SK-N-SH (cell line): ENCODE results near the gene SRSF6. TPM values are rescaled to one million over a fixed set of nuclear protein-coding genes. Genes with fewer than 3 reads are reported as not detected.
A peak's percentile ranks its signal among the peaks of the same experiment; 100 is the strongest.

ENCODE experiments used
- CTCF ChIA-PET: fragments of 300-600, 350-600 bp; formaldehyde crosslinking; extraction: SDS; loops from one replicate; lab custom pipeline; 2021; lab: Yijun Ruan, JAX
- POLR2A ChIA-PET: fragments of 350-600 bp; sonication (Branson Sonifier 250); formaldehyde crosslinking; extraction: SDS; loops from one replicate; lab custom pipeline; 2020; ENCODE audit warnings: antibody characterized with exemption, inconsistent platforms; lab: Yijun Ruan, JAX
- DNase-seq: peaks from one replicate; pipeline ENCODE4 v3.0.0; 2012
- H2AFZ ChIP-seq: fragments of 200-600 bp; sonication (generic); 2 replicates; pipeline ENCODE4 v1.8.1; 2016; ENCODE audit warnings: antibody characterized with exemption, mild to moderate bottlenecking, low read depth
- H3F3A ChIP-seq: fragments of 200-600 bp; sonication (generic); replicated peaks from 2 replicates; pipeline ENCODE3; 2016; ENCODE audit warnings: antibody characterized with exemption, mild to moderate bottlenecking; ENCODE audit not compliant: insufficient read depth
- H3K27ac ChIP-seq, 2 experiments: fragments of 200-500 bp in 1 of 2; fragments of 200-600 bp in 1 of 2; sonication (Bioruptor generic) in 1 of 2; sonication (generic), shearing (Covaris generic) in 1 of 2; 2 replicates each; pipeline versions ENCODE4 v1.5.1 to v1.6.1; 2014 to 2016; ENCODE audit warnings: low read depth in 2 of 2, inconsistent platforms in 1 of 2, low read length in 1 of 2, mild to moderate bottlenecking in 1 of 2, mixed read lengths in 1 of 2
- H3K27me3 ChIP-seq: fragments of 200-600 bp; sonication (generic), shearing (Covaris generic); 2 replicates; pipeline ENCODE4 v1.6.1; 2016; ENCODE audit warnings: mixed run types; ENCODE audit not compliant: insufficient read depth
- H3K36me3 ChIP-seq, 2 experiments: fragments of 200-500 bp in 1 of 2; fragments of 200-600 bp in 1 of 2; sonication (Bioruptor generic) in 1 of 2; sonication (generic) in 1 of 2; replicated peaks in 1 of 2; 2 replicates each; pipeline versions ENCODE3 to v1.5.1; 2014 to 2016; ENCODE audit warnings: low read length in 1 of 2, mild to moderate bottlenecking in 1 of 2; ENCODE audit not compliant: insufficient read depth in 2 of 2, control insufficient read depth in 1 of 2
- H3K4me1 ChIP-seq, 2 experiments: fragments of 200-500 bp in 1 of 2; fragments of 200-600 bp in 1 of 2; sonication (Bioruptor generic) in 1 of 2; sonication (generic), shearing (Covaris generic) in 1 of 2; 2 replicates each; pipeline versions ENCODE4 v1.5.1 to v1.6.1; 2014 to 2016; ENCODE audit warnings: low read depth in 1 of 2, low read length in 1 of 2, mixed run types in 1 of 2; ENCODE audit not compliant: insufficient read depth in 2 of 2, control insufficient read depth in 1 of 2
- H3K4me2 ChIP-seq: fragments of 200-600 bp; sonication (generic), shearing (Covaris generic); 2 replicates; pipeline ENCODE4 v1.6.1; 2017; ENCODE audit warnings: mixed run types
- H3K4me3 ChIP-seq, 2 experiments: fragments of 200-500 bp in 1 of 2; fragments of 200-600 bp in 1 of 2; sonication (Bioruptor generic) in 1 of 2; sonication (generic), shearing (Covaris generic) in 1 of 2; 2 replicates each; pipeline versions ENCODE4 v1.5.1 to v1.8.1; 2014 to 2016; ENCODE audit warnings: low read depth in 2 of 2, inconsistent platforms in 1 of 2, low read length in 1 of 2, mild to moderate bottlenecking in 1 of 2, mixed read lengths in 1 of 2, moderate library complexity in 1 of 2
- H3K79me2 ChIP-seq: fragments of 200-600 bp; sonication (generic); 2 replicates; pipeline ENCODE4 v1.8.1; 2017; ENCODE audit warnings: mild to moderate bottlenecking; ENCODE audit not compliant: insufficient read depth
- H3K9ac ChIP-seq: fragments of 200-600 bp; sonication (generic); 2 replicates; pipeline ENCODE4 v1.6.1; 2017; ENCODE audit warnings: mixed run types
- H3K9me2 ChIP-seq: fragments of 200-600 bp; sonication (generic); 2 replicates; pipeline ENCODE4 v1.6.1; 2017; ENCODE audit warnings: mixed run types
- H3K9me3 ChIP-seq: fragments of 200-600 bp; sonication (generic); 2 replicates; pipeline ENCODE4 v1.6.1; 2017; ENCODE audit warnings: mixed run types, mild to moderate bottlenecking, moderate library complexity
- H4K20me1 ChIP-seq: fragments of 200-600 bp; sonication (generic); 2 replicates; pipeline ENCODE4 v1.6.1; 2017; ENCODE audit warnings: mild to moderate bottlenecking, mixed run types; ENCODE audit not compliant: insufficient read depth
- CTCF ChIP-seq: fragments of 200-600 bp; sonication (generic); IDR thresholded peaks from 2 replicates; pipeline ENCODE4 v1.6.1; 2017; ENCODE audit warnings: antibody characterized with exemption, mild to moderate bottlenecking, moderate library complexity
- ELF1 ChIP-seq: IDR thresholded peaks from 2 replicates; pipeline ENCODE4 v1.4.0; 2012
- EP300 ChIP-seq, 2 experiments: IDR thresholded peaks; 2 replicates each; pipeline versions ENCODE4 v1.4.0 to v1.6.1; 2012; ENCODE audit warnings: borderline replicate concordance in 1 of 2, low read depth in 1 of 2, low read length in 1 of 2
- EZH2phosphoT487 ChIP-seq: fragments of 200-600 bp; sonication (generic); IDR thresholded peaks from 2 replicates; pipeline ENCODE4 v1.6.1; 2017; ENCODE audit warnings: low read depth, mixed run types, mild to moderate bottlenecking, antibody characterized with exemption, moderate library complexity, borderline replicate concordance
- FOSL2 ChIP-seq: IDR thresholded peaks from 2 replicates; pipeline ENCODE4 v1.4.0; 2012; ENCODE audit warnings: low read depth, mild to moderate bottlenecking, moderate library complexity, borderline replicate concordance
- FOXJ3 ChIP-seq: sonication (generic); formaldehyde crosslinking; IDR thresholded peaks from 2 replicates; pipeline ENCODE4 v1.5.1; 2020; ENCODE audit warnings: mild to moderate bottlenecking, missing genetic modification reagents
- FOXM1 ChIP-seq: IDR thresholded peaks from 2 replicates; pipeline ENCODE4 v1.4.0; 2012; ENCODE audit warnings: low read depth, mild to moderate bottlenecking
- GABPA ChIP-seq: IDR thresholded peaks from 2 replicates; pipeline ENCODE4 v1.4.0; 2012; ENCODE audit warnings: low read depth, mild to moderate bottlenecking
- GATA2 ChIP-seq: sonication (generic); formaldehyde crosslinking; IDR thresholded peaks from 2 replicates; pipeline ENCODE4 v1.5.0; 2020; ENCODE audit warnings: mild to moderate bottlenecking, missing genetic modification reagents
- NRF1 ChIP-seq: IDR thresholded peaks from 2 replicates; pipeline ENCODE4 v1.6.1; 2012; ENCODE audit warnings: low read depth, mild to moderate bottlenecking, low read length
- RAD21 ChIP-seq: IDR thresholded peaks from 2 replicates; pipeline ENCODE4 v1.6.1; 2012; ENCODE audit warnings: mild to moderate bottlenecking, low read length
- RFX5 ChIP-seq: IDR thresholded peaks from 2 replicates; pipeline ENCODE4 v1.6.1; 2012; ENCODE audit warnings: mild to moderate bottlenecking, improper control_type of control experiment, low read length
- RXRA ChIP-seq: IDR thresholded peaks from 2 replicates; pipeline ENCODE4 v1.4.0; 2012; ENCODE audit warnings: low read depth, mild to moderate bottlenecking, borderline replicate concordance
- SMC3 ChIP-seq: IDR thresholded peaks from 2 replicates; pipeline ENCODE4 v1.6.1; 2012; ENCODE audit warnings: low read depth, low read length, improper control_type of control experiment
- TCF12 ChIP-seq: IDR thresholded peaks from 2 replicates; pipeline ENCODE4 v1.4.0; 2012
- YY1 ChIP-seq: IDR thresholded peaks from 2 replicates; pipeline ENCODE4 v1.4.0; 2012; ENCODE audit warnings: low read depth, mild to moderate bottlenecking
- WGBS: methylation state at CpG from one replicate; pipeline ENCODE4 v1.1.6; 2017; ENCODE audit warnings: low lambda C conversion rate; 5-methylcytosine and 5-hydroxymethylcytosine counted together
- polyA plus RNA-seq, 3 experiments: library from polyadenylated mRNA; depleted of rRNA; stranded (reverse); fragments of >200 nt; gene quantifications; 2 replicates each; pipeline ENCODE4 v1.2.3, GENCODE V29; 2012
- TF ChIP-seq, protein P1 (sequence below): fragments of 150-350 bp; IDR thresholded peaks from 2 replicates; pipeline ENCODE4 v1.6.1; 2017; ENCODE audit warnings: antibody characterized with exemption, low read length, low read depth, borderline replicate concordance
- TF ChIP-seq, protein P2 (sequence below): IDR thresholded peaks from 2 replicates; pipeline ENCODE4 v1.4.0; 2012; ENCODE audit warnings: low read depth, borderline replicate concordance

The SRSF6 gene
- polyA plus RNA-seq, 1 of the 3 experiments (the other 2 are of a cell fraction): 92.6 TPM

DNA sequence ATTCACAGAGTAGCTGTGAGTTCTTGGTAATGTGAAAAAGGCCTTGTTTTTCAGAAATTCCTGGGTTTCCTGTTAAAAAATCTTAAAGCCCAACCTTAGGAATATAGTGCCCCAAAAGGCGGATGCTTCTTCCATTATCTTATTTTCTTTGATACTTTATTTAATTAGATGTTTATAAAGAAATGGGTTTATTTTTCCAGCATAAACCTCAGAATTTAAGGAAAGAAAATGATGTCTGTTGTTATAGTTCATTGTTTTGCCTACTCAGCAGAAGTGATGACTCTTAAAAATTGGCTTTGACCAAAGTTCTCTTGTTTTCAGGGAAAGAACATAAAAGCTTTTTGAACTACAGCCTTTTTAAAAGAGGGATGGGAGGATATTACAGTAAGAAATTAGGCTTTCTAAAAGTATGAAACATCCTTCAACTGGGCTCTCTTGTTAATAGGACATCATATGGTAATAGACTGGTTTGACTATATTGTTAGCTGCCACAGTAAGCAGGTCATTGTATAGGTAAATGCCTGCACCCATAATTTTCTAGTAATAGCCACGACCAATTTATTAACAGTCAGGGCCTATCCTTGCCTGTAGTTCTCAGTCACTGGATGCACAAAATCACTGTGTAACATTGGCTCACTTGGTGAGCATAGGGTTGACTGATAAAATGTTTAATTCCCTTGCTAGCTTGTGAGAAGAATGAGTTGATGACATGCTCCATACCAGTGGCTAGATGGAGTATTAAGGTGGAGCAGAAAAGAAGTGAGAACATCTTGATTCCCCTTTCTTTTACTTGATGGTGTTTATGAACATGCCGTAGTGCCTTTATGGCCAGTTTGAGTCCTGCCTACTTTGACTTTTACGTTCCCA, 5.2 kb downstream of the SRSF6 start:
- H3K27me3 ChIP-seq: no peaks in the 10 kb centered on the region
- peaks cover 9 to 10% of the 10 kb centered on the region in 2 experiments; a peak in 3 of 4 replicates for H3K4me1 ChIP-seq
- no peaks in the 10 kb centered on the region for H3K9me3 ChIP-seq
- peaks cover 66 to 84% of the 10 kb centered on the region in 2 experiments for H3K36me3 ChIP-seq
- WGBS: 94% methylated on average over 4 of the region's 4 CpGs
- H3K27ac ChIP-seq: 0 out of 4 replicates have a peak overlapping the region, but pooled peaks have one; percentile 5 to 10
- peaks cover 78% of the 10 kb centered on the region for H4K20me1 ChIP-seq
- H3K79me2 ChIP-seq: peaks cover 73% of the 10 kb centered on the region
- no peak overlapping the region for H3K4me3 ChIP-seq
- TF ChIP-seq TCF12 (no peak), FOSL2 (no peak)
- CTCF ChIA-PET: interaction anchor here (0.8 to 2.5 kb wide), 3 partner anchors 13 to 23 kb away, joined by 3 to 6 read pairs (median 3); no protein-coding TSS in a partner anchor
- POLR2A ChIA-PET: no interaction called here
- H2AFZ ChIP-seq: no peak overlapping the region
- H3K9ac ChIP-seq: no peak overlapping the region
- 0 out of 2 replicates have a peak overlapping the region, but pooled peaks have one; percentile 6 for H3K4me2 ChIP-seq
- DNase-seq: no peak
- peaks cover 63% of the 10 kb centered on the region for H3F3A ChIP-seq
- no peaks in the 10 kb centered on the region for H3K9me2 ChIP-seq

DNA sequence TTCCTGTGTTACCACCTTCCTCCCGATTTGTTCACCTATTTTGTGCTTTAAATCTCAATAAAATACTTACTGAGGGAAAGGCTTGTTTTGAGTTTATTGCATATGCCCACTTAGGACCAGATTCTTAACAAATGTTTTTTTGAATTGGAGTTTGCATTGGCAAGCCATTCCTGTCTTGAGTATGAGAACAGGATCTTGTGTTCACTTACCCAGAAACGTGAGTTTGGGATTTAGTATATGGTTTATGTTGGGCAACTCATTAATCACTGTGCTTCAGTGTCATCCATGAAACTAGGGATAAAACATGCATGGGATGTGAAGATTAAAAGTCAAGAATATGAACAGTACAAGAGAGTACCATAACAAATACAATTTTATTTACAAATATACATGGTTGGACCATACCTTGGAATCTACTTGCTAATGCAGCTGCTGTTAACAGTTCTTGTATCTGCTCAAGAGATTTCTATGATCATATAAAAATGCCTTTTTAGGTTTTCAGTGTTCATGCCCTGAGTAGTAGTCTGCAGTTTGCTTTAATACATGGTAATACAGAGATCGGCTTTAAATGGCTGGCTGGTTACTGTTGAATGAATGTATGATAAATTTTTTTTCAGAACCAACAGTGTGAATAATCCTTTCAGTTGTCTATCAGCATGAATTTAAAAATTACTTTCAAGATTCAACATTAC, 6.0 kb downstream of the SRSF6 start:
- H3K27ac ChIP-seq: 0 out of 4 replicates have a peak overlapping the region, but pooled peaks of 1 of the 2 experiments have one; percentile 10
- peaks cover 63% of the 10 kb centered on the region for H3F3A ChIP-seq
- H3K27me3 ChIP-seq: no peaks in the 10 kb centered on the region
- WGBS: 86% methylated on average over 3 of the region's 3 CpGs
- no peak overlapping the region for H3K4me3 ChIP-seq
- H3K4me2 ChIP-seq: no peak overlapping the region
- DNase-seq: no peak
- no peak overlapping the region for H2AFZ ChIP-seq
- ChIA-PET CTCF (interaction anchor here (1.5 to 2.5 kb wide), 2 partner anchors 12 to 15 kb away, joined by 3 to 6 read pairs; no protein-coding TSS in a partner anchor), POLR2A (no interaction called here)
- peaks cover 65% of the 10 kb centered on the region for H3K79me2 ChIP-seq
- no peaks in the 10 kb centered on the region for H3K9me3 ChIP-seq
- H4K20me1 ChIP-seq: peaks cover 75% of the 10 kb centered on the region
- peaks cover 66 to 89% of the 10 kb centered on the region in 2 experiments for H3K36me3 ChIP-seq
- H3K9me2 ChIP-seq: no peaks in the 10 kb centered on the region
- no peak overlapping the region for H3K9ac ChIP-seq
- H3K4me1 ChIP-seq: peaks cover 9 to 10% of the 10 kb centered on the region in 2 experiments; a peak in 3 of 4 replicates
- TF ChIP-seq NRF1 (no peak), FOXM1 (no peak), ELF1 (no peak), RXRA (no peak), SMC3 (no peak), TCF12 (no peak), GABPA (no peak), YY1 (no peak), EZH2phosphoT487 (no peak), EP300 (IDR thresholded peaks at IDR 0.05; ENCODE audit: borderline replicate concordance in 1 of 2, low read depth in 1 of 2, low read length in 1 of 2) (no peak), GATA2 (CRISPR knock-in tag) (no peak), RAD21 (no peak), FOXJ3 (no peak), RFX5 (no peak), CTCF (no peak)
- TF ChIP-seq, protein P1, sequence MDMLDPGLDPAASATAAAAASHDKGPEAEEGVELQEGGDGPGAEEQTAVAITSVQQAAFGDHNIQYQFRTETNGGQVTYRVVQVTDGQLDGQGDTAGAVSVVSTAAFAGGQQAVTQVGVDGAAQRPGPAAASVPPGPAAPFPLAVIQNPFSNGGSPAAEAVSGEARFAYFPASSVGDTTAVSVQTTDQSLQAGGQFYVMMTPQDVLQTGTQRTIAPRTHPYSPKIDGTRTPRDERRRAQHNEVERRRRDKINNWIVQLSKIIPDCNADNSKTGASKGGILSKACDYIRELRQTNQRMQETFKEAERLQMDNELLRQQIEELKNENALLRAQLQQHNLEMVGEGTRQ: no peak
- TF ChIP-seq, protein P2, sequence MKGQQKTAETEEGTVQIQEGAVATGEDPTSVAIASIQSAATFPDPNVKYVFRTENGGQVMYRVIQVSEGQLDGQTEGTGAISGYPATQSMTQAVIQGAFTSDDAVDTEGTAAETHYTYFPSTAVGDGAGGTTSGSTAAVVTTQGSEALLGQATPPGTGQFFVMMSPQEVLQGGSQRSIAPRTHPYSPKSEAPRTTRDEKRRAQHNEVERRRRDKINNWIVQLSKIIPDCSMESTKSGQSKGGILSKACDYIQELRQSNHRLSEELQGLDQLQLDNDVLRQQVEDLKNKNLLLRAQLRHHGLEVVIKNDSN: no peak
